GM19099 (cell line): ENCODE measurements around the gene PEX5L.

Source experiments
- POLR2A ChIP-seq: IDR thresholded peaks from 3 replicates; pipeline ENCODE4 v1.6.1; 2011; ENCODE audit warnings: low read depth; ENCODE audit not compliant: insufficient read length; ENCODE audit errors: extremely low read depth

The PEX5L gene

DNA sequence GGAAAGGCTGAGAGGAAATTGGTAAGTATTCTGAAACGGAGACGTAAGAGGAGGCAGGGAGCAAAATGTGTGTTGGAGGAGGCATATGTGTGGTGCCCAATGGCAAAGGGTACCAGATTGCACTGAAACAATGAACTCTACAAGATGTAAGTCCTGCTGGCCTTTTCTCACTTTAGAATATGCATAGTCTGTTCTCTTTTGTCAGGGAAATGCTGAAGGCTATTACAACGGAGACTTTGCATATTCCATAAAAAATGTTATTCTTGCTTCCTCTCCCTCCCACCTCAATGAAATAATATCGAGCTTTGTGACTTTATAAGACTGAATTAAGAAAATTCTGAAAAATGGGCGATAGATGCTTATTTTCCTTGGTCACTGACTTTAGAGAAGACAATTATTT is 85.9 kb downstream of the PEX5L start:
- no peak for TF ChIP-seq POLR2A

DNA sequence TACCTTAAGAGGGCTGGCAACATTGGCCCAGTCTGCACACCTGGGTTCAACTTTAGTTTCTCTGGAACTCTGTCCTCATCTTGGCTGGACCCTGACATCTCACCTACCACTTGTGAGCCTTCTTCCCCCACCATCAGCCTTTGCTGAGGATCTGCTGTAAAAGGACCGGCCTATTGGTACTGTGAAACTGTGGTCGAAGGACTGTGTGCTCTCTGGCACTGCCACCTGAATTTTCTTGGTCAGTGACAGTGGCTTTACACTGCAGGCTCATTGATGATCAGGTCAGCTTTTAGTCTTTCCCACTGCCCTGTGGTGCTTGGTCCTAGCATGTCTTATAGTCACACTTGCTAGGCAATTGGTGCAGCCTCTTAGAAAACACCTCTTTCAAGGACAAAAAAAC is 86.9 kb downstream of the PEX5L start:
- no peak for TF ChIP-seq POLR2A

- TF ChIP-seq POLR2A = no peak
These were observed 87.3 kb downstream of the PEX5L start for GRCh38 chr3:179949412-179949811.

- no peak for TF ChIP-seq POLR2A
These were observed 88.0 kb downstream of the PEX5L start for GRCh38 chr3:179948740-179949139.

- no peak for TF ChIP-seq POLR2A
These were observed 91.2 kb downstream of the PEX5L start for GRCh38 chr3:179945569-179945968.

- no peak for TF ChIP-seq POLR2A
These were observed 93.4 kb downstream of the PEX5L start for GRCh38 chr3:179943117-179943880.

DNA sequence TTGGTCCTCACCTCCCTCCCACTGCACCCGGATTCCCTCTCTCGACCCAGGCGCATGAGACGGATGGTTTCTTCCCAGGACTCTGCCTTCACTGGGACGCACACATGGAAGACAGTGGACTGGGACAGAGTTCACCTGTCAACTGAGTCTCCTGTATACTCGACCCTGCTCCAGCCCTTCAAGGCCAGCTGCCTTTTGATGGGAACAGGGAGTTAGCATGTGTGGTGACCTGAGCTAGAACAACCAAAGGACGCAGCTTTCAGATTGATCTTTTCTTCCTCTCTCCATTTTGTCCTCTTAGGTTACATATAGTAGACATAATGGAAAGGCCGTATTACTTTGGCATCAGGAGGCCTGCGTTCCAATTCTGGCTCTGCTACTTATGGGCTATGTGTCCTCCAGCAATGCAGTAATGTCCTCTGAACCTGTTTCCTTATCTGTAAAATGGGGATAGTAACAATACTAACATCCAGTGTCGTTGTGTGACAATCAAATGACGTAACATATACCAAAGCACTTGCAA is 94.1 kb downstream of the PEX5L start:
- TF ChIP-seq POLR2A = no peak

- no peak for TF ChIP-seq POLR2A
These were observed 101.0 kb downstream of the PEX5L start for GRCh38 chr3:179935710-179936109.

GRCh38 chr3:179933914-179934313 is 102.8 kb downstream of the PEX5L start:
- no peak for TF ChIP-seq POLR2A

DNA sequence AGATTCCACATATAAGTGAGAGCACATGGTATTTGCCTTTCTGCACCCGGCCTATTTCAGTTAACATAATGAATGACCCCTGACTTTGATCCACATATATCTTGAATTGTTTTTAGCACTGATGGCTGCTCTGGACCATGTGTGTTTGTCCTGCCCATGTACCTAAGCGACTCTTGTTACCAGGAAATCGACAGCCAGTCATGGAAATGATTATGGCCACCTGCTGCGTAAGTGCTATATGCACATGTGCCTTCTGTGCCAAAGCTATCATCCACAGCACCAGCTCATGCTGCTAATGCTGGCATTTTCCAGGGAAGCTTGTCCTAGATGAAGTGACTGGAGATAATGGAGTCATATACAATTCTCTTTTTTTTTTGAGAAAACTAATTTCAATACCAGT is 103.7 kb downstream of the PEX5L start:
- no peak for TF ChIP-seq POLR2A

GRCh38 chr3:179932674-179933073 is 104.1 kb downstream of the PEX5L start:
- no peak for TF ChIP-seq POLR2A

GRCh38 chr3:179929091-179929529 is 107.6 kb downstream of the PEX5L start:
- no peak for TF ChIP-seq POLR2A

GRCh38 chr3:179927191-179927590 is 109.5 kb downstream of the PEX5L start:
- TF ChIP-seq POLR2A = no peak

DNA sequence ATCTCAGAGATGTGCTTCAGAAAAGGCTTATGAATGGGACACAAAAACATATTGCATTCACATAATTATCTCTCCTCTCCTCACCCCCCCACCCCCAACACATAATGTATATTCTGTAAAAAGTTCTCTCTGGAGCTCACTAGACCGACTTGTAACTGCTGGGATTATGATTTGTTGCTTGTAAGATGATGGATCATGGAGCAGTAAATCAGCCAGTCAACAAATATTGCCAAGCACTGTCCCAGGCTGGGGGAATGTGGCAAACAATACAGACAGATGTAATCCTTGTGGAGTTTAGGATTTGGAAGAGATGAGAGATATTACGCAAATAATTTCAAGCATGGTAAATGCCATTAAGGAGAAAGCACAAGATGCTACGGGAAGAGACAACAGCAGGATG is 114.8 kb downstream of the PEX5L start:
- no peak for TF ChIP-seq POLR2A

DNA sequence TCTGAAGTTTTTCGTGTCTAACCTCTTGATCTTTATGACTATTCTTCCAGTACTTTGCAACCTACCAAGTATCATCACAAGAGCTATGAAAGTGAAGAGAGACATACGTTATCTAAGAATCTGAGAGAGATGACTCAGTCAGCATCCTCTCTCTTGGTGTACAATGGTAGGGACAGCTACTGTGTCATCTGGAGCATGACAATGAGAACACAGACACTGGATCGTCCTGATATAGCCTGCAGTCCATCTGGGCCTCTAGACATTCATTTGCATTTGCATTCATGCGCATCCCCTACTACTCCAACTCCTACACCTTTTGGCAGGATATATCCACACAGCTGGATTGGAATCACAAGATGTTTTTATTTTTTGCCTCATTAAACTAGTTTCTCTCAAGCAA is 115.2 kb downstream of the PEX5L start:
- no peak for TF ChIP-seq POLR2A

DNA sequence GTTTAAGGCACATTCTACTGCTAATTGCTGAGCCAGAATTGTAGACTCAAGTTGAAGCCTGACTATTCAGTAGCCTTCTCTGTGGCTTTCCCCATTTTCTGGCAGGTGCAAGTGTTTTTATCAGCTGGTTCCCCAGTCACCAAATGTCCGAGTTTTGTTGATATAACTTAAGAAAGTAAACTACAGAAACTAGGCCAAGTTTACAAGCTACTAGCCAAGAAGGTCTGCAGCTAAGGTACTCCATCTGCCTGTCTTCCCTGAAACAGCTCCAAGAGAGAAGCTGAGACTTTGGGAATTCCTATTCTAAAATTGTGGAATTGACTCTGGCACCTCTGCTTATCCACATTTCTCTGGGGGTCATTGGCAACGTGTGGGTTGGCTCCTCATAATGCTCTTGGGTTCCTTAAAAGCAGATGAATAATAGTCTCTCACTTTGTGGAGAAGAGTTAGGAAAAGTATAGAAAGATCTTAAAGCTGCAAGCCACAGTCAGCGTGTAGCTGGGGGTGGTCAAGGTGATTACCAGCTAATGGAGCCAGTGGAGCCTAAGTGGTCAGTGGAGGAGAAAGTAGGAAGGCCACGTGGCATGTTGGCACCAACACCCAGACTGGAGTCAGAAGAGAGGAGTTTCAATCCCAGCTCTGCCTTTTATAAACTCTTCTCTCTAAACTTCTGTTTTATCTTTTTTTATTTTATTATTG is 128.8 kb downstream of the PEX5L start:
- no peak for TF ChIP-seq POLR2A
